ENCODE results near the gene PITPNB.
A peak's percentile ranks its signal among the peaks of the same experiment; 100 is the strongest.

PITPNB gene

DNA sequence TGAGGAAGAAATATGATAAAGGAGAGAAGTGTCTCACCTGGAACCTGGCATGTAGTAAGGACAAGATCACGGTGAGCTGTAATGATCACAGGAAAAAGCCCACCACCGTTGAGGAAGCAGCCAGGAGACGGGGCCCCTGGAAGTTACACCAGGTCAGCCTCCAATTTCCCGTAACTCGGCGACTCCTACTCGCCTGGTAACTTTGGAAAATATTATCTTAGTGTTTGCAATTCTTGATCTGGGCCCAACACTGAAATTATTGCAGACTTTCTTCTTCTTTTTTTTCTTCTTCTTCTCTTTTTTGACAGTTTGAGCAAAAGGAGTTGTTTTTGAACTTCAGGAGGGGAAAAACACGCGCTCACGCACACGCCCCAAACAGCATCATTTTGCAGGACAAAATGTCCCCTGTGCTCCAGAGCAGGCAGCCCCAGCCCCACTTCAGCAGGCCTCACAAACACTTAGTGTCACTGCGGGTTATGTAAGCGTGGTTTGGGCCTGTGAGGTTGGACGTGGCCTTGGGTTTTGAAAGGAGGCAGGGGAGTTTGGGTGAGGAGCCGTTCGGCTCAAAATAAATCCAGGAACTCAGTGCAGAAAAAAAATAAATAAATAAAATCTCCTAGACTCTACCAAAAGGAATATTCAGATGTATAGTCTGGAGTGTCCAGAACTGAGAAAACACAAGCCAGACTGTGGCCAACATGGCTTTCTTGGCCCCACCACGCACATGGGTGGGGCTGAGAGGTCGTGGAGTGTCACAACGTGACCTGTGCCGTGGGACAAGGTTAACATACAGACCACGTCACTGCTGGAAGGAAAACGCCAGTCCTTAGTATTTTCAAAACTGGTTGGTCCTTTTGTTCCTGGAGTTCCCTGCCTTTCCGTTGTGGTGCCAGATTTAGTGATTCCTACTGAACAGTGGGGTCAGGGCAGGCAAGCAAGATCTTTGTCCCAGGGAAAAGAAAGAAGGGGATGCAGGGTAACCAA is 91.2 kb downstream of the PITPNB start:
- no peak for DNase-seq

DNA sequence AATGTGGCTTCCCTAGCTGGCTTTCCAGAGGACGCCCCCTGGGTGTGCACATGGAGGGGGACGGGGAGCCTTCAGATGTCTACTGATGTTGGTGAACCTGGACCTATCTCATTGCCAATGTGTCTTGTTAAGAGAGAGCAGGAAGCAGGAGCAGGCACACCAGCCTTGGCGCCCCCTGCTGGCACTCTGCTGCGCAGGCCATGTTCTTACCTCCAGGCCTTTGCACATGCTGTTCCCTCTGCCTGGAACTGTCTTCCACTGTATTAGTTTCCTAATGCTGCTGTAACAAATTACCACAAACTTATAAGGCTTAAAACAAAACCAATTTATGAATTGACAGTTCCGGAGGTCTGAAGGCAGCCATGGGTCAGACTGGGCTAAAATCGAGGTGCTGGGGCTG is 93.9 kb downstream of the PITPNB start:
- no peak for DNase-seq

DNA sequence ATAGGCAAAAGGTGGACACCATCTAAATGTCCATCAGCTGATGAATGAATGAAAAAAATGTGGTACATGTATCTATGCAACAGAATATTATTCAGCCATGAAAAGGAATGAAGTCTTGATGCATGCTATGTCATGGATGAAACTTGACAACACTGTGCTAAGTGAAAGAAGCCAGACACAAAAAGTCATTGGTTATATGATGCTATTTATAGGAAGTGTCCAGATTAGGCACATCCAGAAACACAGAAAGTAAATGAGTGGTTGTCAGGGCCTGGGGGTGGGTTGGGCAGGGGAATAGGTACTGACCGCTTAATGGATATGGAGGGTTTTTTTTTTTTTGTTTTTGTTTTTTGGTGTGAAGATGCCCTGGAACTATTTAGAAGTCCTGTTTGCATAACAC is 95.8 kb downstream of the PITPNB start:
- no peak for DNase-seq

DNA sequence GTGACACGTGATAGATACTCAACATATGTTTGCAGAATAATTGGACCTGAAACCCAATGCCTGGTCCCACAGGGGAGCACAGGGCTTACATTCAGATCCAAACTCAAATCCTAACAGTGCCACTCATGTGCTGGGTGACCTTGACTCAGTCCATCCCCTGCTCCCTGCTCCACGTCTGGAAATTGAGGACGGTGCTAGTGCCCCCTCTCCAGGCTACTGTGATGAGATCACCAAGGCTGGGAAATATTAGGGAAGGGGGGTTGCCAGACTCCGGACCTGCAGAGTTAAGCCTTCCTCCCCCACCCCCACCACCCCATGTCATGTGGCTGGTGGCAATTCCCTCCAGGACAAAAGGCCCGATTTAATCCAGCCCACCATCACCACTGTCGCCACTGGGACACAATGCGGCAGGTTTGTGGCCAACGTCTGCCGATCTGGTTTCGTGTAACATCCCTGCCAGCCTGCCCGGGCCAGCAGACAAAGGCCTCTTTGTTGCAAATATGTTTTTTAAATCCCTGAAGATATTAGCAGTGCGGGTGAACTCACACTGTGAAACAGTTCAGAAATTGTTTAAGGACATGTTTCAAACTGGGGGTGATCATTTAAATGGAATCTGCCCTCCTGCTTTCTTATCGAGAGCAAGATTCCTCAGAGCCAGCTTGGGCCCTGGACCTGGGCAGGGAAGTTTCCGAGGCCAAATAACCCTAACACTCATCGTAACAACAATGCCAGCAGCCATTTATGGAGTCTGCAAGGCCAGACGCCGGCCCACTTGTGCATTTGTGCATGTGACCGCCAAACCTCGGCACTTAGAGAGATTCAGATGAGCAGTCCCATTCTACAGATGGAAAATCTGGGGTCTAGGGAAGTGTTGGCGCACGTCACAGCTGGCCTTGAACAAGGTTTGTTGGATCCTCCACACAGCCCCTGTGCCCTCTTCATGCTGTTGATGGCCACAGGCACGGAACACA is 97.9 kb downstream of the PITPNB start:
- DNase-seq = no peak

DNA sequence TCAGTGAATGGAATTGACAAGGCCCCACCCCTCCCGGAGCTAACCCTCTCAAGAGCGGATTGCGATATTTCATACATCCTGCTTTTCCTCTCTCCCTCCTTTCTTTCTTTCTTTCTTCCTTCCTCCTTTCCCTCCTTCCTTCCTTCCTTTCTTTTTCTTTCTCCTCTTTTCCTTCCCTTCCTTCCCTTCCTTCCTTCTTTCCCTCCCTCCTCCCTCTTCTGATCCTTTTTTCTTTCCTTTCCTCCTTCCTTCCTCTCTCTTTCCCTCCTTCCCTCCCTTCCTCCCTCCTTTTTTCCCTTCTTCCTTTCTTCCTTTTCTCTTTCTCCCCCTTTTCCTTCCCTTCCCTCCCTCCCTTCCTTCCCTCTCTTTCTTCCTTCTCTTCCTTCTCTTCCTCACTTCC is 102.5 kb downstream of the PITPNB start:
- no peak for DNase-seq

DNA sequence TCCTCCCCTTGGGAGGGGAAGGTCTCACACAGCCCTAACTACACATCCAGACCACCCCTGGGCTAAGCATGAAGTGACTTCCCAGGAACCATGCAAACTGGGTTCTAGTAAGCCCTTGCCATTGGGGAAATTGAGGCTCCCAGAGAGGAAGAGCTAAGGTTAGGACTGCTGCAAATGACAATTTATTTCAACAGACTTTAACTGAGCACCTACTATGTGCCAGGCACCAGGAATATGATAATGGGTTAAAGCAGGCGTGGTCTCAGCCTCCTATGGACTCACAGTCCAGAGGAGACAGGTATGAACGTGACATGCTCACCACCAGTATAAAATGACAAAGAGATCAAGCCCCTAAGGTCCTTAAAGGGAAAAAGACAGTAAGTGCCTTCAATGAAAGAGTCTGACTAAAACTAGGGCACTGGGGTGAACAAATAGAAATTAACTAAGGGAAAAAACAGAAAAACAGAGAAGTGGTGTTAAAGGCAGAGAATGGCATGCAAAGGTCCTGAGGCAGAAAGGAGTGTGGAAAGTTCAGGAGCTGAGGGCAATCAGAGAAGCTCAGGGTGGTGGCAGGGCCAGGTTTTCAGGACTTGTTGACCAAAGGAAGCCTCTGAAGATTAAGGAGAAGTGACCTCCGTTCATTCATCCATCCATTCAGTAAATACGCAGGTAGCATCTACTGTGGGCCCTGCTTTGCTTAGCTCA is 103.1 kb downstream of the PITPNB start:
- no peak for DNase-seq

DNA sequence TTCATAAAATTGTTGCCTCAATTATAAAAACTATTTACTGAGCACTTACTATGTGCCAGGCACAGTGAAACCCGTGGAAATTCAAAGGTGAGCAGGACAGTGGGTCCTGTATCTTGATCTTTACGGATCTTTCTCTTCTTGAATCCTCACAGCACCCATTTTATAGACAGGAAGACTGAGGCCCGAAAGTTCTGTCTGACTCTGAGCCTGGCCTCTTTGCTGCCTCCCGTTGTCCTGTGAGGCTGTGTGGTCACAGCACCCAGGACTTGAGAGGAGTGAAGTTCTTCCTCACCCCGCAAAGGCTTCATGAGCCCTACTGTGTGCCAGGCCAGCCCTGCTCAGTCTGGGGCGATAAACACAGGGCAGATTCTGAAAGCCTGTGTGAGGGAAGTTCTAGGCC is 104.1 kb downstream of the PITPNB start:
- DNase-seq = no peak

DNA sequence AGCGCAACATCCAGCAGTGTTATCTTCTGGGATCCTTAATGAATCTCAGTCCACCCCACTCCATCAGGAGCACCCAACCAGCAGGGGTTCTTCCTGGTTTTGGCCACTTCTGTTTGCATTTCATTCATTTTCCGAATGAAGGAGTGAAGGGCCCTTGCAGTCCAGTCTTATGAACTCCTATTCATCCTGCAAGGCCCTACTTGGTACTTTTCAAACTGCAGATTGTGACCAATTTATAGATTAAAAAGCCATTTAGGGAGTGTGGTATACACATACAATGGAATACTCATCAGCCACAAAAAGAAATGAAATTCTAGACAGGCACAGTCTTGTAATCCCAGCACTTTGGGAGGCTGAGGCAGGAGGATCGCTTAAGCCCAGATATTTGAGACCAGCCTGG is 107.3 kb downstream of the PITPNB start:
- no peak for DNase-seq

DNA sequence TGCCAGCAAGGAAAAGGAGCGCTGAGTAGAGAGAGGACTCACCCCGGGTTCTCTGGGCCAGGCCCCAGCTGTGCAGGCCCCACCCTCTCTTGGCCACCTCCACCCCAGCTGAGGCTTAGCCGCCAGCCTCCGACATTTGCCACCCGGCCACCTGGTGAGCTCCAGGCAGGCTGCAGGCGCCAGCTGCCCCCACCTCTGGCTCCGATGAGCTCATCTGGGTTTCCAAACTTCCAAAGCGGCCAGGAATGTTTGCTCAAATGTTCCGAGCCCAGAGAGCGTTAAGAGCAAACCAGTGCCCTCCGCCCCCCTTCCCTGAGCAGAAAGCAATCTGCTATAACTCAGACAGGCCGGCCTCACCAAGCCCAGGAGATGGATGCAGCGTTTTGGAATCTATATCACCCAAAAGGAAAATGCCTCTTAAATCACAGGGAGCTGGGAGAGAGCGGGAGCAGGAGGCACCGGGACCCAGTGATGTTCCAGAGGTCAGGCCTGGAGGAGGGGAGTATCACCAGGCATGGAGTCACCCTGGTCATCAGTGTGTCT is 108.4 kb downstream of the PITPNB start:
- no peak for DNase-seq

DNA sequence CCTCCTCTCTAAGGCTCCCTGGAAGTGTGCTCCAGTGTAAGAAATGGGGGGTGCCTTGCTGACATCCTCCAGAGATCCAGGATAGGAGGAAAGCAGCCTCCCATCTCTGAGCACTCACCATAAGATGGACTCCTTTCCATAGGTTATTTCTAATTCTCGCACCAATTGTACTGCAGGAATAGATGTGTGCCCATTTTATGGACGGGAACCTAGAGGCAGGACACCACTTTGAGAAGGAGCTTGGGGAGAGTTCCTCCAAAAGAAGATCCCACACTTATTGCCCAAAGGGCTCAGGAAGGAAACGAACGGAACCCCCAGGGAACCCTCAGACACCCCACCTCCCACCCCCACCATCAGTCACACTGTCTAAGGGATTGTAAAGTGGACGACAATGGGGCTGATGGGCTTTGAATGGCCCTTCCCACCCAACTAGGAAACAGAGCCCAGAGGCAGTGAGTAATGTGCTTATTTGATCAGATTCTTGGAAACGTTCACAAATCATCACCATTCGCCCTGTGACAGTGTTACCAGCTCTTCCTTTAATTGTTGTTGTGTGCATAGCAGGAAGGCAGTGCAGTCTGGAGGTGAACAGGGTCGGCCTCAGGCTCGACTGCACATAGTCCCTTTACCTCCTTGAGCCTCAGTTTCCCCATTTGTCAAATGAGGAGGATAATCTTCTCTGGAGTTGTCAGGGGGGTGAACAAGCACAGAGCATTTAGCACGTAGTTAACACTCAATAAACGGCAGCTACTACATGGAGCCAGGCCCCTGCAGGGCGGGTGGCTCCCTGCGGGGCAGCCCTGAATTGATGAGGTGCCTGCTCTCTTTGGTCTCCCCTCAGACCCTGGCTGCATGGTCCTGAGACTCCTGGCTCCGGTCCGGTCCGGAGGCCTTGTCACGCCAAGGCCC is 109.1 kb downstream of the PITPNB start:
- no peak for DNase-seq

DNA sequence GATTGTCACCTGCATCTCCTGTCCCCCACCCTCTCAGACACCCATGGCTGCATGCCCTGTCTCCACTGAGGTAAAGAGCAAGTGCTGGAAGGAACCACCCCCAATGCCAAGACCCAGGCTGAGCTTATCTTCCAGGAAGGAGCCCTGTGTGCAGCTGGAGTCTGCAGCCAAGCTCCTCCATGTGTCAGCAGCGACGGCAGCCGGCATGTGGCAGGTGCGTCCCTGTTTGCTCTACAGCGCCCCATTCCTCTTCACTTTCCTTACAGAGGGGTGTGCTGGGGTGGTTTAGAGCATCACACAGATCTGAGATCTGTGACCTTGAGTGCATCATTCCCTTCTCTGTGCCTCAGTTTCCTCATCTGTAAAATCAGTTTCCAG is 109.8 kb downstream of the PITPNB start:
- DNase-seq = peak; percentile 3

DNA sequence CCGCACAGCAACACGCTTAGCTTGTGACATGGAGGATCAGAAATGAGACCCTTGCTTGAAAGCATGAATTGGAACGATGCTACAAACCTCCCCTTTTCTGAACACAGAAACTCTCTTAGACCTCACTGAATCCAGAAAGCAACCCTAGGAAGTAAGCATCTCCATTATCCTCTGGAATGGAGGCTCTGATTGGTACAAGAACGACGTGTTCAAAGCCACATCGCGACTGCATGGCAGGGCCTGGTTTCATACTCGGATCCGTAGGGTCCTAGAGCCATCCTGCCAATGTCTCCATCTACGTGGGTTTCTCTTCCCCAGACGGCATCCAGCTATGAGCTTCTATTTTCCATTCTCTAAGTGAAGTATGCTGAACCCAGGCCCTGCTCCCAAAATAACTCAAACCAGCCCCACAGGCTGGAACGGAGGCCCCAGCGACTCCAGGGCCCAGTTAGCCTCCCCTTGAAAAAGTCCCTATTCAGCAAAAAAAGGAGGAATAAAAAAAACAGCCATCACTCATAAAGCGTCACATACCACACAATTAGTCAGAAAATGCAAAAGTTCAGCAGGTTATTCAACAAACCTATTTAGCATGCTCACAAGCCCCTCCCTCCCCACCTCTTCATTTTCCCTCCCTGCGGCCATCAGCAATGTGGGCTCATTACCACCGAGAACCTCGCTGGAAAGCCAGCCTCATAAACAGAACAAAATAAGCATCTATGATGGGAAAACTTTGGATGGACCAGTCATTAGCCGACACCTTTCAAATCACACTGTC is 110.4 kb downstream of the PITPNB start:
- no peak for DNase-seq

DNA sequence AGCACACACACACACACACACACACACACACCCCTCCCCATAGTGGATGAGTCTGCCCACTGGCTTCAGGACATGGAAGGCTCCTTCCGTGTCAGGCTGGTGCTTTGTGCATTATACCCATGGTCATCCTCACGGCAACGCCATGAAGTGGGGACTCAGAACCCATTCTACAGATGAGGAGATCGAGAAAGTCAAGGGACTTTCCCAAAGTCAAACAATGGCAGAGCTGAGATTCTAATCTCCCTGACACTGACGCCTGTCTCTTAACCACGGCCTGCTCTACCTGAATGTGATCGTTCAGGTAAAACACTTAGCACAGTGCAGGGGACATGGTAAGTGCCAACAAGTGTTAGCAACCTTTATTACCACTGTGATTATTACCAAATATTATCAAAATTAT is 113.2 kb downstream of the PITPNB start:
- no peak for DNase-seq

DNA sequence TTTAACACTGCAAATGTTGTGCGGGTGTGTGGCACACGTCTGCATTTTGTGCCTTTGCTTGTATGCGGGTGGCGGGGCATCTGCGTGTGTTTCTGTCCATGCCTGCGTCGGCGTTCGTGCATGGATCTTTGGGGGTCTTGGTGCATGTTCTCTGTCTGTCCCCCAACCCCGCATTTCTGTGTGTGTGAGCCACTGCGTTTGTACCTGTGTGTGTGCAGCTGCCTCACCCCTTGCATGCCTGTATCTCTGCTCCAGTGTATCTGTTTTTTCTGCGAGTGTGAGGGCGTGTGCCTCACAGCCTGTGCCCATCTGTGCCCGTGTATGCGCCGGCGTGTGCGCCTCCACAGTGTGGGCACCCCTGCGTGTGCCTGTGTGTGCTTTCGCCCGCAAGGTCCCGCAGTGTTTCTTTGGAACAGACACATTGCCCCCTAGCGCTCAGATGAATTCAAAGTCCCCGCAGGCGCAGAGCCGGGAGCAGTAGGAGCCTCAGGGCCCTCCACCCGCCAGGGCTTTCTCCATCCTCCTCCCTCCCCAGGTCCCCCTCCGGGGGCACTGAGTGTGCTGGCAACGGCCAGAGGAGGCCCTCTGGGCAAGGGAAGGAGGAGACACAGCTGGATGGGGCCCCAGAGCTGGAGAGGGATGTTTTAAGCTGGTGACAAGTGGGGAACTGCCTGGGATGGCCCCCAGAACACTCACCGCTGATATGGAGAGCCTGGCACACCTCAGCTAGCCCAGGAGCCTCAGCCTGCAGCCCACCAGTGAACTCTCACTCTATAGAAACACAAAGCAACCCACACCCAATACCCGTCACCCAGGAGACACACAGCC is 114.4 kb downstream of the PITPNB start:
- DNase-seq = peak; percentile 56

DNA sequence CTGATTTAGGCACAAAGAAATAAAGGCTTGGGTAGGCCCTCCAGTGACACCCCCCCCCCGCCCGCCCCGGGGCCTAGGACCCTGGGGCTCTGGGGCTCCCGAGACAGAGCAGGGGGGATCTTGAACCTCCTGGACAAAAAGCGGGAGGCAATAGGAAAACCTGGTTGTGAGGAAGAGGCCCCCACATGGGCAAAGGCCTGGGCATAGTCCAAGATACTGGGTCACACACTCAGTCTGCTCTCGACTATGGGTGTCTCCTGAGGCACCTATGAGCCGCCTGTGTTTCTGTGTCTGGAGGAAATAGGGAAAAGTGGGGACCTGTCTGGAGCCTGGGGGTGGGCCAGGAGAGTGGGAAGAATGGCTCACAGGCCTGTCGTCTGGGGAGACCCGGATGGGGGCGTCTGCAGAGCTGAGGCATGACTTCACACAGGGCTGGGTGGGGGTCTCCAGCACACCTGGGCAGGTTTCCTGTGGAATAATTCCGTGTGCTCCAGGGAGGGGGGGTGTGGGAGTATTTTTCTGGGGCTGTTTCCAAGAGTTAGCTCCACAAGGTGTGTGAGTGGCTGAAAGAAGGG is 115.1 kb downstream of the PITPNB start:
- DNase-seq = no peak

DNA sequence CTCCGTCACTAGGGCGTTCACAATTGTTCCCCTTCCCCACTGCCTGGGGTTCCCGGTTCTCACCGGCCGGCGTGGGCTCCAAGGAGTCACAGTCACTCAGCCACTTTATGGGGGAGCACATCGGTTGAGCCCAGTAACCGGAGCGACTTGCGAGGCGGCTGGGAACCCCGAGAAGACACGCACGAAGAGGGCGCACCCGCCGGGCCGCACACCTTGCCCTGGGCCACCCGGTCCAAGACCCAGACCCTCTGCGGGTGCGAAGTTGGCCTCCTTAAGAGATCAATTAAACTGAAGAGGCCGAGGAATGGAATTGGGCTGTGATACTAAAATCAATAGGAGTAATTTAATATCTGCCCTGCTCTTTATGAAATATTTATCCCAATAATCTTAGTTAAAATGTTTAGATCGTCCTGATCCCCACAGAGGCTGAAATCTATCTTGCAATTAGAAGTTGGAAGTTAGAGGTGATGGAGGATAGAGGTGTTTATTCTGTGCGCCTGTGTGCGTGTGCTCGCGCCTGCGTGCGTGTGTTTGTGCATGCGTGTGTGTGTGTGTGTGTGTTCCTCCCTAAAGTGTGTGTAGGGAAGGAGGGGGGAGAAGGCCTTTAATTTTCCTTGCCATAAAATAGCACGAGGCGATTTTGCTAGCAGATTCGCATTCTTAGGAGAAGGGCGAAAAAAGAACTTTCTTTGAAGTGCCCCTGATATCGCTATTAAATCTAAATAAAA is 116.5 kb downstream of the PITPNB start:
- no peak for DNase-seq

All from DMS53 (cell line).